Measurements from ENCODE around the gene ATP6V0D1.

The ATP6V0D1 gene

DNA sequence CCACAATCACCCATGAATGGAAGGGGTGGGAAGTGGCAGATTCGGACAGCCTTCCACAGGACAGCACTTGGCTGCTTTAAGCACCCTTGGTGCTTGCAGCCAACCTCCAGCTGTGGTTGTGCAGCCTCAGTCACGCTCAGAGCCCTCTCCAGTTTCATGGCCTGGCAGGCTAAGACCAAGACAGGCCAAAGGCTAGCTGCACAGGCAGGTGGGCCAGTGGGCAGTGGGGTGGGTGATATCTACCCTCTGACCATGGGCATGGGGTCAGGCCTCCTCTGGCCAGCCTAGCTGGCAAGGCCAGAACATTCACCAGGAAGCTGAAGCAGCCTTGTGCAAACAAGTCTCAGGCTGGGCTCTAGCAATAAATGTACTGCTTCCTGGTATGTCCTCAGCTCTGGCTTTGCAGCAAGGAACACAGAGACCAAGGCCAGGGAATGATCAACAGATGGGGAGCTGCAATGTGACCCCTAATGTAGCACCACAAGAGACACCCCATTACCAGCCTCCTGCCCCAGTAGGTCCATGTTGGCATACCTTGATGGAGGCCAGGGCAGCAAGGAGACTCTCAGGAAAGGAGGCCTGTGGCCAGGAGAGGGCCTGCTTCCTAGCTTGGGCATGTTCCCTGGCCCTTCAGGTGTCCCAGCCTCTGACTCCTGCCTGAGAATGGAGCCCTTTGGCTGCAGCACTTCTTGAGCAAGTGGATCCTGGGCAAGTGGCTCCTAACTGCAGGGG, 29.1 kb downstream of the ATP6V0D1 start:
- H3K27ac Mint-ChIP-seq, result peak overlapping the region in 1 of 3 experiments; percentile 89
- TF ChIP-seq, protein P1, sequence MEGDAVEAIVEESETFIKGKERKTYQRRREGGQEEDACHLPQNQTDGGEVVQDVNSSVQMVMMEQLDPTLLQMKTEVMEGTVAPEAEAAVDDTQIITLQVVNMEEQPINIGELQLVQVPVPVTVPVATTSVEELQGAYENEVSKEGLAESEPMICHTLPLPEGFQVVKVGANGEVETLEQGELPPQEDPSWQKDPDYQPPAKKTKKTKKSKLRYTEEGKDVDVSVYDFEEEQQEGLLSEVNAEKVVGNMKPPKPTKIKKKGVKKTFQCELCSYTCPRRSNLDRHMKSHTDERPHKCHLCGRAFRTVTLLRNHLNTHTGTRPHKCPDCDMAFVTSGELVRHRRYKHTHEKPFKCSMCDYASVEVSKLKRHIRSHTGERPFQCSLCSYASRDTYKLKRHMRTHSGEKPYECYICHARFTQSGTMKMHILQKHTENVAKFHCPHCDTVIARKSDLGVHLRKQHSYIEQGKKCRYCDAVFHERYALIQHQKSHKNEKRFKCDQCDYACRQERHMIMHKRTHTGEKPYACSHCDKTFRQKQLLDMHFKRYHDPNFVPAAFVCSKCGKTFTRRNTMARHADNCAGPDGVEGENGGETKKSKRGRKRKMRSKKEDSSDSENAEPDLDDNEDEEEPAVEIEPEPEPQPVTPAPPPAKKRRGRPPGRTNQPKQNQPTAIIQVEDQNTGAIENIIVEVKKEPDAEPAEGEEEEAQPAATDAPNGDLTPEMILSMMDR (IDR thresholded peaks at IDR 0.05; ENCODE audit: unreplicated experiment in 3 of 3), result no peak
- peaks cover 15% of the 10 kb centered on the region for H3K36me3 Mint-ChIP-seq (ENCODE audit: low read depth)
- no peak overlapping the region for H3K4me3 Mint-ChIP-seq
- no peaks in the 10 kb centered on the region for H3K9me3 Mint-ChIP-seq
- H3K4me1 Mint-ChIP-seq, result peaks cover 63% of the 10 kb centered on the region
- peaks cover 4% of the 10 kb centered on the region for H3K27me3 Mint-ChIP-seq (ENCODE audit: low read depth)

- TF ChIP-seq, protein P1 (IDR thresholded peaks at IDR 0.05; ENCODE audit: unreplicated experiment in 3 of 3), result no peak
- peaks cover 63% of the 10 kb centered on the region for H3K4me1 Mint-ChIP-seq
- H3K36me3 Mint-ChIP-seq (ENCODE audit: low read depth), result peaks cover 21% of the 10 kb centered on the region
- no peaks in the 10 kb centered on the region for H3K9me3 Mint-ChIP-seq
- H3K4me3 Mint-ChIP-seq, result no peak overlapping the region
- peak overlapping the region in 2 of 3 experiments; percentile 87 to 89 for H3K27ac Mint-ChIP-seq
- H3K27me3 Mint-ChIP-seq (ENCODE audit: low read depth), result peaks cover 4% of the 10 kb centered on the region
Observed at GRCh38 chr16:67451061-67451703, 29.8 kb downstream of the ATP6V0D1 start.

DNA sequence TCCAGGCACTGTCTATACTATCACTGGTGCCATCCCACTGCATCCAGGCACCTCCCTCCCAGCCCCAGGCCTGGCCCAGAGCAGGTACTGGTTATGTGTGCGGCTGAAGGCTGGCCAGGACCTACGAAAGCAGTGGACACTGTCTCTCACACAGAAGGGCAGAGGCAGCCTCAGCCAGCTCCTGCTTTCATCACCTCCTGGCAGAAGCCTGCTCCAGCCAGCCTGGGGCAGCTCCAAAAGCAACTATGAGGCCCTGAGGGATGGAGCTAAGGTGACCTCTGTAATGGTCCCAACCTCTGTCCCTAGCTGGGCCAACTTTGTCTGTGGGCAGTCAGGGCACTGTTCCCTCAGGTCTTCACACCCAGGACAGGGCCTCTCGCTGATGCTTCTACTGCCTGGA, 31.2 kb downstream of the ATP6V0D1 start:
- TF ChIP-seq, protein P1 (IDR thresholded peaks at IDR 0.05; ENCODE audit: unreplicated experiment in 3 of 3), result no peak
- Mint-ChIP-seq H3K4me1 (peaks cover 64% of the 10 kb centered on the region), H3K9me3 (no peaks in the 10 kb centered on the region), H3K4me3 (peak overlapping the region in 1 of 3 experiments; percentile 49), H3K36me3 (ENCODE audit: low read depth) (peaks cover 21% of the 10 kb centered on the region), H3K27ac (peak overlapping the region; percentile 87 to 94 (median 89)), H3K27me3 (ENCODE audit: low read depth) (peaks cover 4% of the 10 kb centered on the region)

DNA sequence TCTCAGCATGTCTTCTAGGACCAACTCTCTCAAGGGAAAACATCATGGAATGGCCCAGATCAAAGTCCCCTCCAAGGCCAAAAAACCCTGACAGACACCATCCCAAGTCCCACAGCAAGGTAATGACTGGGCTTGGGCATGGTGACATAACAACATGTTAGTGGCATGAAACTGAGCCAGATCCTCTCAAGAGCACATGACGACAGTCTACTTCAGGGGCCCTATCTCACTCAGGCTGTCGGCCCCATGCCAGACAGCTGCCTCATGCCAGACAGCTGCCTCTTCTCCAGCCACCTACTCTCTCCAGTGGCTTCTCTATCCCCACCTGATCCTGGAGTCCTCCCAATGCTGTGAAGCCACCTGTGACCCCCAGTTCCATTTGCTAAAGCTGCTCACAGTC, 31.6 kb downstream of the ATP6V0D1 start:
- H3K27me3 Mint-ChIP-seq (ENCODE audit: low read depth), result peaks cover 4% of the 10 kb centered on the region
- H3K36me3 Mint-ChIP-seq (ENCODE audit: low read depth), result peaks cover 21% of the 10 kb centered on the region
- peaks cover 65% of the 10 kb centered on the region for H3K4me1 Mint-ChIP-seq
- TF ChIP-seq, protein P1 (IDR thresholded peaks at IDR 0.05; ENCODE audit: unreplicated experiment in 3 of 3), result no peak
- H3K9me3 Mint-ChIP-seq, result no peaks in the 10 kb centered on the region
- peak overlapping the region in 2 of 3 experiments; percentile 49 to 63 for H3K4me3 Mint-ChIP-seq
- peak overlapping the region; percentile 87 to 94 (median 89) for H3K27ac Mint-ChIP-seq

DNA sequence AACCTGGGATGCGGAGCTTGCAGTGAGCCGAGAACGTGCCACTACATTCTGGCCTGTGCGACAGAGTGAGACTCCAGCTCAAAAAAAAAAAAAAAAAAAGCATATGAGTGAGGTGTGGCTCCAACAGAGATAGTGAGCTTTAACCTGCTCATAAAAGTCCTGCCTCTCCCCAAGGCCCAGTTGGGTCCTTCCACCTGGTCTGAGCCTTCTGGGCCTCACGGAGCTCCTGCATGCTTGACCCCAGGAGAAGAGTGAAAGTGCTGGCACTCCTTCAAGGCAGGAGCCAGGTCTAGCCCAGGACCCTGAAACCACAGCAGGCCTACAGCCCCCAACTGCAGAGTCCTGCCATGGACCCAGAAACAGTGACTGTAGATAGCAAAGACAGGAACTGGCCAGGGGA, 32.4 kb downstream of the ATP6V0D1 start:
- Mint-ChIP-seq H3K27ac (no peak overlapping the region), H3K36me3 (ENCODE audit: low read depth) (peaks cover 21% of the 10 kb centered on the region), H3K4me1 (peaks cover 65% of the 10 kb centered on the region), H3K9me3 (no peaks in the 10 kb centered on the region), H3K4me3 (no peak overlapping the region), H3K27me3 (ENCODE audit: low read depth) (peaks cover 4% of the 10 kb centered on the region)
- TF ChIP-seq, protein P1 (IDR thresholded peaks at IDR 0.05; ENCODE audit: unreplicated experiment in 3 of 3), result no peak
